K562 (cell line): Measurements from ENCODE around the gene SPATA32. TPM values are rescaled to one million over a fixed set of nuclear protein-coding genes. Genes with fewer than 3 reads are reported as not detected.

ENCODE experiments used
- ADNP ChIP-seq: fragments of 200-800 bp; sonication (Bioruptor generic); IDR thresholded peaks from 2 replicates; pipeline ENCODE4 v1.6.1; 2016; ENCODE audit warnings: missing genetic modification characterization, missing compliant biosample characterization
- CREB3L1 ChIP-seq: fragments of 450-650 bp; IDR thresholded peaks from 2 replicates; pipeline ENCODE4 v1.6.1; 2014; ENCODE audit warnings: low read depth, mild to moderate bottlenecking, moderate library complexity, borderline replicate concordance
- FOSL1 ChIP-seq: fragments of 200-800 bp; sonication (Bioruptor generic); conservative IDR thresholded peaks from 2 replicates; pipeline ENCODE4 v1.6.1; 2016; ENCODE audit warnings: missing genetic modification characterization, missing compliant biosample characterization
- KDM1A ChIP-seq, 2 experiments: fragments of 450-650 bp; IDR thresholded peaks; 2 replicates each; pipeline ENCODE4 v1.6.1; 2016; ENCODE audit warnings: mild to moderate bottlenecking in 2 of 2
- NR2C1 ChIP-seq, 2 experiments: fragments of 450-650 bp; IDR thresholded peaks; 2 replicates each; pipeline ENCODE4 v1.6.1; 2017; ENCODE audit warnings: mild to moderate bottlenecking in 2 of 2, antibody characterized with exemption in 1 of 2, inconsistent platforms in 1 of 2, missing compliant biosample characterization in 1 of 2, missing genetic modification characterization in 1 of 2
- POLR3A ChIP-seq: IDR thresholded peaks from 2 replicates; pipeline ENCODE4 v1.6.1; 2011; ENCODE audit warnings: borderline replicate concordance, mild to moderate bottlenecking, moderate library complexity; ENCODE audit not compliant: insufficient read length, insufficient read depth; ENCODE audit errors: extremely low read depth
- REST ChIP-seq, 2 experiments: fragments of 450-650 bp; formaldehyde crosslinking in 1 of 2; IDR thresholded peaks; 2 replicates each; pipeline versions ENCODE4 v1.4.0 to v1.6.1; 2014 to 2020; ENCODE audit warnings: mild to moderate bottlenecking in 2 of 2, borderline replicate concordance in 1 of 2, low read depth in 1 of 2
- SMAD4 ChIP-seq: fragments of 250-450 bp; sonication (Bioruptor Pico); conservative IDR thresholded peaks from 2 replicates; pipeline ENCODE4 v1.8.0; 2021; ENCODE audit warnings: inconsistent platforms, mild to moderate bottlenecking, moderate library complexity
- SRSF9 ChIP-seq: fragments of 200-400 bp; formaldehyde crosslinking; IDR thresholded peaks from 2 replicates; pipeline ENCODE4 v1.6.1; 2017; ENCODE audit warnings: low read depth, low read length, borderline replicate concordance
- TRIM24 ChIP-seq, 2 experiments: fragments of 450-650 bp; IDR thresholded peaks; 2 replicates each; pipeline ENCODE4 v1.6.1; 2016
- ZBTB11 ChIP-seq, 3 experiments: fragments of 200-800 bp in 1 of 3; fragments of 250-450 bp in 1 of 3; fragments of 450-650 bp in 1 of 3; sonication (Bioruptor Pico) in 1 of 3; sonication (Bioruptor generic) in 1 of 3; formaldehyde crosslinking in 1 of 3; IDR thresholded peaks; 2 replicates each; pipeline versions ENCODE4 v1.6.1 to v1.8.0; 2016 to 2022; ENCODE audit warnings: mild to moderate bottlenecking in 2 of 3, missing genetic modification characterization in 2 of 3, missing compliant biosample characterization in 1 of 3, moderate library complexity in 1 of 3
- ZNF316 ChIP-seq: fragments of 450-650 bp; IDR thresholded peaks from 2 replicates; pipeline ENCODE4 v1.6.1; 2016
- ZNF717 ChIP-seq: fragments of 250-450 bp; sonication (Bioruptor Pico); IDR thresholded peaks from 2 replicates; pipeline ENCODE4 v1.5.0; 2021
- polyA plus RNA-seq, 8 experiments: library from polyadenylated mRNA; depleted of rRNA in 4 of 8; stranded (reverse) in 5 of 8; unstranded in 3 of 8; fragments of >200 nt; fragmentation: Nextera tagmentation in 2 of 8; fragmentation: Illumina TruSeq in 1 of 8; extraction: Ambion mirVana in 2 of 8; extraction: Trizol in 1 of 8; gene quantifications; 2 replicates each; pipeline versions ENCODE4 v1.2.1 to v1.2.3, GENCODE V29; 2011 to 2014; ENCODE audit warnings: inconsistent platforms in 1 of 8, missing spikeins in 1 of 8
- total RNA-seq, 7 experiments: library from RNA; depleted of rRNA in 6 of 7; stranded (reverse); fragments of >200 nt in 6 of 7; fragmentation: Illumina TruSeq in 2 of 7; extraction: Trizol in 2 of 7; gene quantifications; 2 replicates each; pipeline versions ENCODE4 v1.2.1 to v1.2.3, GENCODE V29; 2011 to 2021; ENCODE audit warnings: low replicate concordance in 1 of 7

SPATA32 gene
- total and polyA plus RNA-seq, 9 of the 15 experiments (the other 6 are each of a cell fraction or from before 2014, with no cell fraction given) = 0.03 to 0.06 TPM; not detected in 7

GRCh38 chr17:45293413-45294211 lies 31.7 kb upstream of the SPATA32 start (continued):
- TF ChIP-seq SMAD4 (CRISPR knock-in tag) (0 out of 2 replicates have a peak, but pooled peaks have one; percentile 36), ZNF316 (peak; percentile 67), SRSF9 (no peak), ZBTB11 (CRISPR knock-in tag; IDR thresholded peaks at IDR 0.05) (no peak), FOSL1 (tag) (peak; percentile 92), TRIM24 (IDR thresholded peaks at IDR 0.05) (peak; percentile 17 to 20; a peak in 1 of 4 replicates), ZNF717 (CRISPR knock-in tag) (no peak), NR2C1 (IDR thresholded peaks at IDR 0.05) (no peak), NR2C1 (tag; IDR thresholded peaks at IDR 0.05) (0 out of 2 replicates have a peak, but pooled peaks have one; percentile 18), KDM1A (IDR thresholded peaks at IDR 0.05) (peak; percentile 98), POLR3A (no peak), CREB3L1 (peak; percentile 73; the same call in 1 of the 2 replicates), ADNP (tag) (no peak), REST (IDR thresholded peaks at IDR 0.05; ENCODE audit: borderline replicate concordance) (peak; percentile 18; the same call in 1 of the 2 replicates), REST (CRISPR knock-in tag; IDR thresholded peaks at IDR 0.05; ENCODE audit: low read depth) (no peak)
